Endothelial cell of umbilical vein (primary cell): Measurements from ENCODE around the gene STMND1. TPM values are rescaled to one million over a fixed set of nuclear protein-coding genes. Genes with fewer than 3 reads are reported as not detected.

Source experiments
- BruUV-seq: library from RNA; stranded (reverse); fragments of 400-500 nt; replicated peaks from 2 replicates; lab custom pipeline; 2021; lab: Mats Ljungman, UMichigan
- CTCF ChIA-PET: fragments of 300-600, 350-600 bp; sonication (Branson Sonifier 250); formaldehyde crosslinking; loops from one replicate; lab custom pipeline; 2021; ENCODE audit warnings: antibody characterized with exemption, inconsistent platforms; lab: Charles Lee
- POLR2A ChIA-PET: fragments of 300-600, 350-600 bp; sonication (Branson Sonifier 250); formaldehyde crosslinking; loops from one replicate; lab custom pipeline; 2021; ENCODE audit warnings: antibody characterized with exemption, inconsistent platforms; lab: Charles Lee
- DNase-seq: peaks from one replicate; pipeline ENCODE4 v3.0.0-alpha.2; 2011; ENCODE audit warnings: low read depth, low spot score
- FAIRE-seq: peaks from 2 replicates; lab custom pipeline; 2011; peaks lifted over from hg19 to GRCh38; lab: Jason Lieb, UNC
- H2AFZ ChIP-seq: 2 replicates; pipeline ENCODE4 v1.6.0; 2012; ENCODE audit warnings: low read depth, low read length, control low read depth, inconsistent platforms
- H3K27ac ChIP-seq: 2 replicates; pipeline ENCODE4 v1.5.1; 2011; ENCODE audit warnings: low read depth, mild to moderate bottlenecking, control low read depth, low read length, moderate library complexity; ENCODE audit not compliant: insufficient read depth
- H3K27me3 ChIP-seq, 2 experiments: 2 replicates each; pipeline versions ENCODE4 v1.6.0 to v1.6.1; 2011; ENCODE audit warnings: low read length in 2 of 2, mixed read lengths in 1 of 2; ENCODE audit not compliant: control insufficient read depth in 2 of 2, insufficient read depth in 2 of 2
- H3K36me3 ChIP-seq, 2 experiments: 2 replicates in 1 of 2; 3 replicates in 1 of 2; pipeline ENCODE4 v1.5.1; 2011; ENCODE audit warnings: low read length in 2 of 2, mild to moderate bottlenecking in 1 of 2, moderate library complexity in 1 of 2; ENCODE audit not compliant: control insufficient read depth in 2 of 2, insufficient read depth in 2 of 2; ENCODE audit errors: extremely low read depth in 1 of 2
- H3K4me1 ChIP-seq: 3 replicates; pipeline ENCODE4 v1.5.1; 2011; ENCODE audit warnings: mild to moderate bottlenecking, low read length; ENCODE audit not compliant: control insufficient read depth, insufficient read depth; ENCODE audit errors: extremely low read depth
- H3K4me2 ChIP-seq: 2 replicates; pipeline ENCODE4 v1.6.1; 2011; ENCODE audit warnings: low read length, control low read depth, mixed read lengths; ENCODE audit not compliant: insufficient read depth
- H3K4me3 ChIP-seq, 3 experiments: fragments of 200-600 bp in 1 of 3; sonication (generic), shearing (Covaris generic) in 1 of 3; replicated peaks in 1 of 3; 2 replicates each; pipeline ENCODE4 v1.5.1; 2011 to 2016; ENCODE audit warnings: control low read depth in 3 of 3, low read length in 3 of 3, mild to moderate bottlenecking in 2 of 3, inconsistent platforms in 1 of 3, low read depth in 1 of 3, moderate library complexity in 1 of 3; ENCODE audit not compliant: insufficient read depth in 1 of 3
- H3K79me2 ChIP-seq: 2 replicates; pipeline ENCODE4 v1.6.0; 2012; ENCODE audit warnings: low read length, inconsistent platforms; ENCODE audit not compliant: control insufficient read depth, insufficient read depth
- H3K9ac ChIP-seq: replicated peaks from 2 replicates; pipeline ENCODE3; 2011; ENCODE audit warnings: low read length, control low read depth; ENCODE audit not compliant: insufficient read depth; ENCODE audit errors: extremely low read depth
- H3K9me1 ChIP-seq: replicated peaks from 3 replicates; pipeline ENCODE4 v1.6.0; 2011; ENCODE audit warnings: mild to moderate bottlenecking, low read length; ENCODE audit not compliant: control insufficient read depth, insufficient read depth; ENCODE audit errors: extremely low read depth
- H3K9me3 ChIP-seq: replicated peaks from 2 replicates; pipeline ENCODE4 v1.5.1; 2012; ENCODE audit warnings: low read length, inconsistent platforms; ENCODE audit not compliant: control insufficient read depth, insufficient read depth
- H4K20me1 ChIP-seq: replicated peaks from 2 replicates; pipeline ENCODE3; 2011; ENCODE audit warnings: mild to moderate bottlenecking, low read length; ENCODE audit not compliant: control insufficient read depth, insufficient read depth; ENCODE audit errors: extremely low read depth
- CTCF ChIP-seq, 2 donors: IDR thresholded peaks; 1 replicate in 1 of 2; 2 replicates in 1 of 2; pipeline ENCODE4 v1.5.1; 2011; ENCODE audit warnings: low read length in 2 of 2, mild to moderate bottlenecking in 2 of 2, moderate library complexity in 2 of 2, control low read depth in 1 of 2, inconsistent platforms in 1 of 2, low read depth in 1 of 2; ENCODE audit not compliant: insufficient read depth in 1 of 2; ENCODE audit errors: extremely low read depth in 1 of 2
- EZH2 ChIP-seq: IDR thresholded peaks from 2 replicates; pipeline ENCODE4 v1.6.1; 2012; ENCODE audit warnings: borderline replicate concordance, low read depth, mild to moderate bottlenecking, moderate library complexity, low read length, inconsistent platforms; ENCODE audit not compliant: severe bottlenecking
- FOS ChIP-seq: IDR thresholded peaks from 2 replicates; pipeline ENCODE4 v1.6.1; 2011; ENCODE audit warnings: mild to moderate bottlenecking, low read length, moderate library complexity, borderline replicate concordance; ENCODE audit not compliant: insufficient read depth
- GATA2 ChIP-seq: IDR thresholded peaks from 2 replicates; pipeline ENCODE4 v1.7.0; 2011; ENCODE audit warnings: low read depth, mild to moderate bottlenecking, moderate library complexity, mixed read lengths, low read length; ENCODE audit not compliant: insufficient read length, insufficient read depth
- JUN ChIP-seq: IDR thresholded peaks from 2 replicates; pipeline ENCODE4 v1.6.1; 2011; ENCODE audit warnings: borderline replicate concordance, low read depth; ENCODE audit not compliant: insufficient read length, insufficient read depth
- MAX ChIP-seq: IDR thresholded peaks from 2 replicates; pipeline ENCODE4 v1.6.1; 2011; ENCODE audit not compliant: insufficient read depth, insufficient read length
- MYC ChIP-seq: IDR thresholded peaks from one replicate; pipeline ENCODE4 v1.6.1; 2011; ENCODE audit warnings: mild to moderate bottlenecking, low read depth, low read length
- POLR2A ChIP-seq: IDR thresholded peaks from 2 replicates; pipeline ENCODE4 v1.6.1; 2012; ENCODE audit warnings: low read depth, mild to moderate bottlenecking, control low read depth, low read length
- POLR2AphosphoS5 ChIP-seq: IDR thresholded peaks from 2 replicates; pipeline ENCODE4 v1.6.1; 2012; ENCODE audit warnings: low read depth, mild to moderate bottlenecking, control low read depth, low read length, moderate library complexity; ENCODE audit not compliant: insufficient read depth
- dilution Hi-C: fragments of 300-500 bp; cut with MboI; formaldehyde crosslinking; loops from one replicate; pipeline ENCODE4 v1.15.0; 2019; ENCODE audit warnings: low sequenced_read_pairs; ENCODE audit not compliant: extremely low pct_ligation_motif_present
- intact Hi-C: fragments of 100-400 bp; cut with micrococcal nuclease; formaldehyde crosslinking; loops from one replicate; pipeline ENCODE4 v1.10.0; 2022
- polyA plus RNA-seq, 4 experiments: library from polyadenylated mRNA; depleted of rRNA in 3 of 4; stranded (reverse) in 3 of 4; unstranded in 1 of 4; fragments of >200 nt; gene quantifications; 2 replicates each; pipeline versions ENCODE4 v1.2.1 to v1.2.3, GENCODE V29; 2011 to 2012; ENCODE audit warnings: missing spikeins in 1 of 4
- total RNA-seq: library from RNA; stranded (reverse); gene quantifications from 2 replicates; pipeline ENCODE4 v1.2.3, GENCODE V29; 2021

STMND1 gene
- total and polyA plus RNA-seq, 2 donors (not counting 3 experiments of a cell fraction or from before 2014, with no cell fraction given): not detected

GRCh38 chr6:17059850-17060249 is 42.0 kb upstream of the STMND1 start:
- Histone ChIP-seq H3K4me2 (no peak overlapping the region), H4K20me1 (no peaks in the 10 kb centered on the region), H3K9me1 (no peaks in the 10 kb centered on the region), H3K4me3 (no peak overlapping the region), H3K9ac (no peak overlapping the region), H2AFZ (no peak overlapping the region), H3K9me3 (no peaks in the 10 kb centered on the region), H3K79me2 (no peaks in the 10 kb centered on the region), H3K4me1 (peaks cover 7% of the 10 kb centered on the region), H3K27me3 (no peaks in the 10 kb centered on the region), H3K27ac (no peak overlapping the region), H3K36me3 (no peaks in the 10 kb centered on the region)
- dilution Hi-C loops (no loop called here), intact Hi-C loops (no loop called here)
- DNase-seq (no peak), FAIRE-seq (no peak)
- POLR2A ChIA-PET: no interaction called here
- TF ChIP-seq POLR2A: no peak
- TF ChIP-seq POLR2AphosphoS5: no peak
- TF ChIP-seq MAX: no peak
- no peak for TF ChIP-seq CTCF (IDR thresholded peaks at IDR 0.05; ENCODE audit: extremely low read depth in 1 of 2, insufficient read depth in 1 of 2, low read depth in 1 of 2, low read length in 2 of 2)
- TF ChIP-seq FOS: no peak
- no peak for TF ChIP-seq JUN
- TF ChIP-seq MYC: no peak
- no peak for TF ChIP-seq EZH2
- TF ChIP-seq GATA2: no peak
- CTCF ChIA-PET: no interaction called here
- no TSS peak for BruUV-seq
